ENCODE data around the gene CIC. TPM values are rescaled to one million over a fixed set of nuclear protein-coding genes. Genes with fewer than 3 reads are reported as not detected.
A peak's percentile ranks its signal among the peaks of the same experiment; 100 is the strongest.

CIC gene
- total and polyA plus RNA-seq, 2 of the 13 experiments (the other 11 are each of a cell fraction or from before 2014, with no cell fraction given) = 5.9 to 8.0 TPM

GRCh38 chr19:42277821-42278451 is 8.9 kb downstream of the CIC start (continued):
- TF ChIP-seq ZBTB14 (CRISPR knock-in tag; IDR thresholded peaks at IDR 0.05) (no peak), SNAPC4 (CRISPR knock-in tag; IDR thresholded peaks at IDR 0.05) (no peak), ZNF124 (CRISPR knock-in tag; IDR thresholded peaks at IDR 0.05) (no peak), ZNF331 (CRISPR knock-in tag; IDR thresholded peaks at IDR 0.05) (no peak), ATF5 (CRISPR knock-in tag; IDR thresholded peaks at IDR 0.05; ENCODE audit: low read depth) (no peak), ZNF225 (CRISPR knock-in tag; IDR thresholded peaks at IDR 0.05) (no peak), ZBTB33 (CRISPR knock-in tag; IDR thresholded peaks at IDR 0.05) (peak; percentile 83; the same call in 1 of the 2 replicates), GATAD2A (CRISPR knock-in tag; IDR thresholded peaks at IDR 0.05) (no peak), ARNT (IDR thresholded peaks at IDR 0.05) (no peak), ZNF749 (CRISPR knock-in tag; IDR thresholded peaks at IDR 0.05; ENCODE audit: borderline replicate concordance) (no peak), KDM3A (CRISPR knock-in tag; IDR thresholded peaks at IDR 0.05; ENCODE audit: low read depth) (no peak), ZFP82 (CRISPR knock-in tag; IDR thresholded peaks at IDR 0.05; ENCODE audit: borderline replicate concordance) (no peak), CCDC6 (CRISPR knock-in tag; IDR thresholded peaks at IDR 0.05) (no peak), JDP2 (CRISPR knock-in tag; IDR thresholded peaks at IDR 0.05; ENCODE audit: borderline replicate concordance) (no peak), ZBTB38 (CRISPR knock-in tag; IDR thresholded peaks at IDR 0.05) (peak; percentile 61), E2F5 (CRISPR knock-in tag; conservative IDR thresholded peaks at IDR 0.05) (no peak), XRCC5 (optimal IDR thresholded peaks at IDR 0.05; ENCODE audit: low read length) (no peak), ZBTB1 (CRISPR knock-in tag; IDR thresholded peaks at IDR 0.05; ENCODE audit: borderline replicate concordance) (no peak), TCF12 (IDR thresholded peaks at IDR 0.05) (no peak), TCF12 (CRISPR knock-in tag; IDR thresholded peaks at IDR 0.05) (no peak), EP300 (IDR thresholded peaks at IDR 0.05; ENCODE audit: low read depth in 2 of 2, low read length in 2 of 2) (no peak), EP300 (CRISPR knock-in tag; IDR thresholded peaks at IDR 0.05; ENCODE audit: borderline replicate concordance) (no peak)
